Measurements from ENCODE around the gene SYT2. TPM values are rescaled to one million over a fixed set of nuclear protein-coding genes. Genes with fewer than 3 reads are reported as not detected.

The SYT2 gene
- total and polyA plus RNA-seq, 10 of the 15 experiments (the other 5 are each of a cell fraction or from before 2014, with no cell fraction given) = not detected

DNA sequence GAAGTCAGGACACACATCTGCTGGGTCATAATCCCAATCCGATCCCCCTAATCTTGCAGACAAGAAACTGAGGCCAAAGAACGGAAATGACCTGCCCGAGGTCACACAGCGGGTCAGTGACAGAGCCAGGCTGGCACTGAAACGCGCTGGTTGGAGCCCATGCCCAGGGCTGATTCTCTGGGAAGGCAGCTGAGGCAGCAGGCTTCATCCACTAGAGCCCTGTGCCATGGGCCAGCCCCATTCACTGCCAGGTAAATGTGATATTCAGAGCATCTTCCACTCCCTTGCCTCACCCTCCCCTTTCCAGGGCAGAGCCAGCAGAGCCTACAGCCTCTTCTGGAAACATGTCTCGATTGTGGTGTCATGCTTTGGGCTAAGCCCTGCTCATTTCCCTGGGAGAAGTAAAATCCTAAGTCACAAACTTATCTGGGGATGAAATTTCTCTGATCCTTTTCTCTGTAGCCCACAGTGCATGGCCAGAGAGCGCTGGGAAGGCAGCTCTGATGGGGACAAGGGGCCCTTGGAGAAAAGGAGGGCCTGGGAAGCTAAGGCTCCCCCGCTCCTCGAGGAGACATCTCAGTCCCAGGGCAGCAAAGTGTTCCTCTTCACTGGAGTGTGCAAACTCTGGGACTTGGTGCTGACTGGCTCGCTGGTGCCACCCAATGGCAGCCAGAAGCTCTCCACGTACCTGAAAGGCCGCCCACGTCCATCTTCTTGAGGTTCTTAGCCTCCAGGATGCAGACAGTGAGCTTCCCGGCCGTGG is 110.4 kb downstream of the SYT2 start (continued):
- TF ChIP-seq, protein P1, sequence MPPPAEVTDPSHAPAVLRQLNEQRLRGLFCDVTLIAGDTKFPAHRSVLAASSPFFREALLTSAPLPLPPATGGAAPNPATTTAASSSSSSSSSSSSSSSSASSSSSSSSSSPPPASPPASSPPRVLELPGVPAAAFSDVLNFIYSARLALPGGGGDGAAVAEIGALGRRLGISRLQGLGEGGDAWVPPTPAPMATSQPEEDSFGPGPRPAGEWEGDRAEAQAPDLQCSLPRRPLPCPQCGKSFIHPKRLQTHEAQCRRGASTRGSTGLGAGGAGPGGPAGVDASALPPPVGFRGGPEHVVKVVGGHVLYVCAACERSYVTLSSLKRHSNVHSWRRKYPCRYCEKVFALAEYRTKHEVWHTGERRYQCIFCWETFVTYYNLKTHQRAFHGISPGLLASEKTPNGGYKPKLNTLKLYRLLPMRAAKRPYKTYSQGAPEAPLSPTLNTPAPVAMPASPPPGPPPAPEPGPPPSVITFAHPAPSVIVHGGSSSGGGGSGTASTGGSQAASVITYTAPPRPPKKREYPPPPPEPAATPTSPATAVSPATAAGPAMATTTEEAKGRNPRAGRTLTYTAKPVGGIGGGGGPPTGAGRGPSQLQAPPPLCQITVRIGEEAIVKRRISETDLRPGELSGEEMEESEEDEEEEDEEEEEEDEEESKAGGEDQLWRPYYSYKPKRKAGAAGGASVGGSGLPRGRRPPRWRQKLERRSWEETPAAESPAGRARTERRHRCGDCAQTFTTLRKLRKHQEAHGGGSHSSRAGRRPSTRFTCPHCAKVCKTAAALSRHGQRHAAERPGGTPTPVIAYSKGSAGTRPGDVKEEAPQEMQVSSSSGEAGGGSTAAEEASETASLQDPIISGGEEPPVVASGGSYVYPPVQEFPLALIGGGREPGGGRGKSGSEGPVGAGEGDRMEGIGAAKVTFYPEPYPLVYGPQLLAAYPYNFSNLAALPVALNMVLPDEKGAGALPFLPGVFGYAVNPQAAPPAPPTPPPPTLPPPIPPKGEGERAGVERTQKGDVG (CRISPR knock-in tag; IDR thresholded peaks at IDR 0.05) = no peak
- TF ChIP-seq YY1 (IDR thresholded peaks at IDR 0.05; ENCODE audit: low read depth, low read length) (peak; percentile 83), NR2C2 (IDR thresholded peaks at IDR 0.05; ENCODE audit: borderline replicate concordance, control insufficient read depth, insufficient read length, low read depth) (no peak), FOXM1 (IDR thresholded peaks at IDR 0.05; ENCODE audit: low read depth, low read length) (no peak), FOS (IDR thresholded peaks at IDR 0.05; ENCODE audit: borderline replicate concordance, extremely low read depth, insufficient read length) (no peak), HCFC1 (IDR thresholded peaks at IDR 0.05; ENCODE audit: low read length) (no peak), EP300 (IDR thresholded peaks at IDR 0.05; ENCODE audit: borderline replicate concordance in 1 of 2, control insufficient read depth in 1 of 2, low read depth in 2 of 2, low read length in 2 of 2) (no peak), ATF7 (IDR thresholded peaks at IDR 0.05; ENCODE audit: low read depth) (no peak), ASH2L (IDR thresholded peaks at IDR 0.05; ENCODE audit: borderline replicate concordance, low read depth) (no peak), KLF5 (IDR thresholded peaks at IDR 0.05; ENCODE audit: partially characterized antibody) (no peak), STAT3 (IDR thresholded peaks at IDR 0.05; ENCODE audit: low read depth, low read length) (no peak), TARDBP (IDR thresholded peaks at IDR 0.05; ENCODE audit: borderline replicate concordance) (no peak), MTA2 (IDR thresholded peaks at IDR 0.05; ENCODE audit: low read depth) (no peak), SMC3 (IDR thresholded peaks at IDR 0.05; ENCODE audit: borderline replicate concordance, low read length) (peak; percentile 87), HDGF (IDR thresholded peaks at IDR 0.05) (no peak), GABPA (IDR thresholded peaks at IDR 0.05; ENCODE audit: low read depth) (no peak), WRNIP1 (IDR thresholded peaks at IDR 0.05; ENCODE audit: borderline replicate concordance, low read depth, low read length) (no peak), MXI1 (IDR thresholded peaks at IDR 0.05; ENCODE audit: low read depth, low read length) (no peak), MEF2A (IDR thresholded peaks at IDR 0.05; ENCODE audit: insufficient read depth, low read depth, low read length) (no peak), TBL1XR1 (IDR thresholded peaks at IDR 0.05; ENCODE audit: low read depth, low read length) (no peak), MYC (IDR thresholded peaks at IDR 0.05; ENCODE audit: insufficient read depth, insufficient read length, insufficient replicate concordance, low read length, severe bottlenecking) (no peak)
- TF ChIP-seq, protein P2, sequence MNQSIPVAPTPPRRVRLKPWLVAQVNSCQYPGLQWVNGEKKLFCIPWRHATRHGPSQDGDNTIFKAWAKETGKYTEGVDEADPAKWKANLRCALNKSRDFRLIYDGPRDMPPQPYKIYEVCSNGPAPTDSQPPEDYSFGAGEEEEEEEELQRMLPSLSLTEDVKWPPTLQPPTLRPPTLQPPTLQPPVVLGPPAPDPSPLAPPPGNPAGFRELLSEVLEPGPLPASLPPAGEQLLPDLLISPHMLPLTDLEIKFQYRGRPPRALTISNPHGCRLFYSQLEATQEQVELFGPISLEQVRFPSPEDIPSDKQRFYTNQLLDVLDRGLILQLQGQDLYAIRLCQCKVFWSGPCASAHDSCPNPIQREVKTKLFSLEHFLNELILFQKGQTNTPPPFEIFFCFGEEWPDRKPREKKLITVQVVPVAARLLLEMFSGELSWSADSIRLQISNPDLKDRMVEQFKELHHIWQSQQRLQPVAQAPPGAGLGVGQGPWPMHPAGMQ (IDR thresholded peaks at IDR 0.05; ENCODE audit: borderline replicate concordance) = no peak
- TF ChIP-seq, protein P3, sequence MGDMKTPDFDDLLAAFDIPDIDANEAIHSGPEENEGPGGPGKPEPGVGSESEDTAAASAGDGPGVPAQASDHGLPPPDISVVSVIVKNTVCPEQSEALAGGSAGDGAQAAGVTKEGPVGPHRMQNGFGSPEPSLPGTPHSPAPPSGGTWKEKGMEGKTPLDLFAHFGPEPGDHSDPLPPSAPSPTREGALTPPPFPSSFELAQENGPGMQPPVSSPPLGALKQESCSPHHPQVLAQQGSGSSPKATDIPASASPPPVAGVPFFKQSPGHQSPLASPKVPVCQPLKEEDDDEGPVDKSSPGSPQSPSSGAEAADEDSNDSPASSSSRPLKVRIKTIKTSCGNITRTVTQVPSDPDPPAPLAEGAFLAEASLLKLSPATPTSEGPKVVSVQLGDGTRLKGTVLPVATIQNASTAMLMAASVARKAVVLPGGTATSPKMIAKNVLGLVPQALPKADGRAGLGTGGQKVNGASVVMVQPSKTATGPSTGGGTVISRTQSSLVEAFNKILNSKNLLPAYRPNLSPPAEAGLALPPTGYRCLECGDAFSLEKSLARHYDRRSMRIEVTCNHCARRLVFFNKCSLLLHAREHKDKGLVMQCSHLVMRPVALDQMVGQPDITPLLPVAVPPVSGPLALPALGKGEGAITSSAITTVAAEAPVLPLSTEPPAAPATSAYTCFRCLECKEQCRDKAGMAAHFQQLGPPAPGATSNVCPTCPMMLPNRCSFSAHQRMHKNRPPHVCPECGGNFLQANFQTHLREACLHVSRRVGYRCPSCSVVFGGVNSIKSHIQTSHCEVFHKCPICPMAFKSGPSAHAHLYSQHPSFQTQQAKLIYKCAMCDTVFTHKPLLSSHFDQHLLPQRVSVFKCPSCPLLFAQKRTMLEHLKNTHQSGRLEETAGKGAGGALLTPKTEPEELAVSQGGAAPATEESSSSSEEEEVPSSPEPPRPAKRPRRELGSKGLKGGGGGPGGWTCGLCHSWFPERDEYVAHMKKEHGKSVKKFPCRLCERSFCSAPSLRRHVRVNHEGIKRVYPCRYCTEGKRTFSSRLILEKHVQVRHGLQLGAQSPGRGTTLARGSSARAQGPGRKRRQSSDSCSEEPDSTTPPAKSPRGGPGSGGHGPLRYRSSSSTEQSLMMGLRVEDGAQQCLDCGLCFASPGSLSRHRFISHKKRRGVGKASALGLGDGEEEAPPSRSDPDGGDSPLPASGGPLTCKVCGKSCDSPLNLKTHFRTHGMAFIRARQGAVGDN (IDR thresholded peaks at IDR 0.05) = no peak
